Endothelial cell of umbilical vein (primary cell): ENCODE data around the gene L3MBTL4.

Source experiments
- EZH2 ChIP-seq: IDR thresholded peaks from 2 replicates; pipeline ENCODE4 v1.6.1; 2012; ENCODE audit warnings: borderline replicate concordance, low read depth, mild to moderate bottlenecking, moderate library complexity, low read length, inconsistent platforms; ENCODE audit not compliant: severe bottlenecking
- FOS ChIP-seq: IDR thresholded peaks from 2 replicates; pipeline ENCODE4 v1.6.1; 2011; ENCODE audit warnings: mild to moderate bottlenecking, low read length, moderate library complexity, borderline replicate concordance; ENCODE audit not compliant: insufficient read depth
- GATA2 ChIP-seq: IDR thresholded peaks from 2 replicates; pipeline ENCODE4 v1.7.0; 2011; ENCODE audit warnings: low read depth, mild to moderate bottlenecking, moderate library complexity, mixed read lengths, low read length; ENCODE audit not compliant: insufficient read length, insufficient read depth
- JUN ChIP-seq: IDR thresholded peaks from 2 replicates; pipeline ENCODE4 v1.6.1; 2011; ENCODE audit warnings: borderline replicate concordance, low read depth; ENCODE audit not compliant: insufficient read length, insufficient read depth
- POLR2A ChIP-seq: IDR thresholded peaks from 2 replicates; pipeline ENCODE4 v1.6.1; 2012; ENCODE audit warnings: low read depth, mild to moderate bottlenecking, control low read depth, low read length
- POLR2AphosphoS5 ChIP-seq: IDR thresholded peaks from 2 replicates; pipeline ENCODE4 v1.6.1; 2012; ENCODE audit warnings: low read depth, mild to moderate bottlenecking, control low read depth, low read length, moderate library complexity; ENCODE audit not compliant: insufficient read depth
- TF ChIP-seq, protein P1 (sequence below), 2 donors: IDR thresholded peaks; 1 replicate in 1 of 2; 2 replicates in 1 of 2; pipeline ENCODE4 v1.5.1; 2011; ENCODE audit warnings: low read length in 2 of 2, mild to moderate bottlenecking in 2 of 2, moderate library complexity in 2 of 2, control low read depth in 1 of 2, inconsistent platforms in 1 of 2, low read depth in 1 of 2; ENCODE audit not compliant: insufficient read depth in 1 of 2; ENCODE audit errors: extremely low read depth in 1 of 2
- TF ChIP-seq, protein P2 (sequence below): IDR thresholded peaks from 2 replicates; pipeline ENCODE4 v1.6.1; 2011; ENCODE audit not compliant: insufficient read depth, insufficient read length

DNA sequence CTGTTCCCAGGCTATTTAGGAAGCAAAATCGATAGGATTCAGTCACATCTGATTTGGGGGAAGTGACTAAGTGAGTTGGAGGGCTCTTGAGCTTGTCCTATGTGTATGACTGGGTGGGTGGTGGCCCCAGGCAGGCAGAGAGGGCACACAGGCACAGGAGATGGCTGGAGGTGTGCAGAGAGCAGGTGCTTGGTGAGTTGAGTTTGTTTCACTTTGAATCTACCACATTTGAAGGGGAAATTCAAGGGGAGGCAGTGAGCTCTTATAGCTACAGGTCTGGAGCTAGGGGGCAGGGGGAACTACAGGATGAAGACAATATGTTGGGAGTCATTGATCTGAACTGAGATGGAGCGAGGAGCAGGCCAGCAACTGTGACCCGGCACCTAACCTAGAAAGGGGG is 476.9 kb downstream of the L3MBTL4 start:
- TF ChIP-seq, protein P1, sequence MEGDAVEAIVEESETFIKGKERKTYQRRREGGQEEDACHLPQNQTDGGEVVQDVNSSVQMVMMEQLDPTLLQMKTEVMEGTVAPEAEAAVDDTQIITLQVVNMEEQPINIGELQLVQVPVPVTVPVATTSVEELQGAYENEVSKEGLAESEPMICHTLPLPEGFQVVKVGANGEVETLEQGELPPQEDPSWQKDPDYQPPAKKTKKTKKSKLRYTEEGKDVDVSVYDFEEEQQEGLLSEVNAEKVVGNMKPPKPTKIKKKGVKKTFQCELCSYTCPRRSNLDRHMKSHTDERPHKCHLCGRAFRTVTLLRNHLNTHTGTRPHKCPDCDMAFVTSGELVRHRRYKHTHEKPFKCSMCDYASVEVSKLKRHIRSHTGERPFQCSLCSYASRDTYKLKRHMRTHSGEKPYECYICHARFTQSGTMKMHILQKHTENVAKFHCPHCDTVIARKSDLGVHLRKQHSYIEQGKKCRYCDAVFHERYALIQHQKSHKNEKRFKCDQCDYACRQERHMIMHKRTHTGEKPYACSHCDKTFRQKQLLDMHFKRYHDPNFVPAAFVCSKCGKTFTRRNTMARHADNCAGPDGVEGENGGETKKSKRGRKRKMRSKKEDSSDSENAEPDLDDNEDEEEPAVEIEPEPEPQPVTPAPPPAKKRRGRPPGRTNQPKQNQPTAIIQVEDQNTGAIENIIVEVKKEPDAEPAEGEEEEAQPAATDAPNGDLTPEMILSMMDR (IDR thresholded peaks at IDR 0.05; ENCODE audit: extremely low read depth in 1 of 2, insufficient read depth in 1 of 2, low read depth in 1 of 2, low read length in 2 of 2), result no peak
- TF ChIP-seq POLR2AphosphoS5, result no peak
- TF ChIP-seq POLR2A, result no peak
- no peak for TF ChIP-seq EZH2
- TF ChIP-seq FOS, result no peak
- TF ChIP-seq, protein P2, sequence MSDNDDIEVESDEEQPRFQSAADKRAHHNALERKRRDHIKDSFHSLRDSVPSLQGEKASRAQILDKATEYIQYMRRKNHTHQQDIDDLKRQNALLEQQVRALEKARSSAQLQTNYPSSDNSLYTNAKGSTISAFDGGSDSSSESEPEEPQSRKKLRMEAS, result no peak
- TF ChIP-seq JUN, result no peak
- no peak for TF ChIP-seq GATA2
